Motor neuron (in vitro differentiated cells): ENCODE measurements around the gene GALR3. TPM values are rescaled to one million over a fixed set of nuclear protein-coding genes. Genes with fewer than 3 reads are reported as not detected.
A peak's percentile ranks its signal among the peaks of the same experiment; 100 is the strongest.

Source experiments
- ATAC-seq, 8 experiments: fragments of 200-7000 bp; cut with Tn5 transposase; replicated peaks in 6 of 8; 2 replicates each; pipeline ENCODE4 v1.8.0; 2021; ENCODE audit warnings: mild to moderate bottlenecking in 8 of 8, moderate library complexity in 8 of 8
- H3K27ac ChIP-seq, 2 donors: fragments of 250-450 bp; sonication (Bioruptor Pico); 2 replicates each; pipeline ENCODE4 v1.9.0; 2021; ENCODE audit warnings: antibody characterized with exemption in 2 of 2, mild to moderate bottlenecking in 2 of 2, moderate library complexity in 1 of 2
- H3K4me1 ChIP-seq, 2 donors: fragments of 250-450 bp; sonication (Bioruptor Pico); replicated peaks in 1 of 2; 2 replicates each; pipeline ENCODE4 v1.6.1; 2021; ENCODE audit warnings: antibody characterized with exemption in 2 of 2, mild to moderate bottlenecking in 2 of 2, moderate library complexity in 1 of 2
- H3K4me3 ChIP-seq, 5 donors: fragments of 250-450 bp; sonication (Bioruptor Pico); 2 replicates each; pipeline ENCODE4 v1.9.0; 2021; ENCODE audit warnings: antibody characterized with exemption in 5 of 5, mild to moderate bottlenecking in 5 of 5, moderate library complexity in 4 of 5
- WGBS, 10 experiments: fragments of 450-650 bp; shearing (Covaris generic); methylation state at CpG; one replicate each; pipeline ENCODE4 v1.0.0; 2022; 5-methylcytosine and 5-hydroxymethylcytosine counted together
- in situ Hi-C, 9 experiments: fragments of 400-800 bp; cut with MboI; loops; one replicate each; pipeline ENCODE4 v1.15.0; 2021; ENCODE audit warnings: low sequenced_read_pairs in 9 of 9, low pct_unique_long_range_greater_than_20kb in 2 of 9; ENCODE audit not compliant: unreplicated experiment in 9 of 9
- total RNA-seq, 8 experiments: library from RNA; unstranded; fragments of 300-600 nt; gene quantifications; 2 replicates each; pipeline versions ENCODE4 v1.2.3 to v1.2.4, GENCODE V29; 2022

Gene GALR3
- total RNA-seq, 8 experiments from 2014 or later, result not detected

DNA sequence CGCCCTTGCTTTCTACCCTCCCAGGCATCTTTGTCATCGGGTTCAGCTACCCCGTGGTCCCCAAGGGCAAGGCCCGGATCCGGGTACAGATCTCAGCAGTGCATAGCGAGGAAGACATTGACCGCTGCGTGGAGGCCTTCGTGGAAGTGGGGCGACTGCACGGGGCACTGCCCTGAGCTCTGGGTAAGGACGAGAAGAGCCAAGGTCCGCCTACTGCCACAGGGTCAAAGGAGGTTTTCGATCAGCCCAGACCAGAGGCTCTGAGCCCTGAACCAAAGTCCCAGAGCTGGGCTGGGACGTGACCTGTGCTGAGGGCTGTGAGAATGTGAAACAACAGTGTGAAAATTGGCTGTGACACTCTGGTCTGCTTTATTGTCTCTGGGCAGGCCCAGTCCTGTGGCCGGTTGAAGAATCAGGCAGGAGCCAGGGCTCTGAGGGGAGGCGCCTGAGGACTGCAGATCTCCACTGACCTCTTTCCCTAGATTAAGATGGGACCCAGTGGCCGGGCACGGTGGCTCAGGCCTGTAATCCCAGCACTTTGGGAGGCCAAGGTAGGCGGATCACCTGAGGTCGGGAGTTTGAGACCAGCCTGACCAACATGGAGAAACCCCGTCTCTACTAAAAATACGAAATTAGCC, 6.5 kb upstream of the GALR3 start:
- no peak for ATAC-seq
- H3K4me3 ChIP-seq, result no peak overlapping the region
- in situ Hi-C loops, result loop anchor here in 2 of 9 experiments (25.0 kb wide), 1 partner anchor 146 kb away; the partner anchor contains the start of genes C22orf23 (in 2 of the 2) and POLR2F (in 2 of the 2)
- no peak overlapping the region for H3K27ac ChIP-seq
- WGBS, 10 experiments, result 95 to 100% (median 96%) methylated on average over 1 to 7 of the region's 23 CpGs; no CpG with 5 or more reads in 5 of the 10 experiments
- H3K4me1 ChIP-seq, result peaks cover 20 to 22% of the 10 kb centered on the region in 2 donors

DNA sequence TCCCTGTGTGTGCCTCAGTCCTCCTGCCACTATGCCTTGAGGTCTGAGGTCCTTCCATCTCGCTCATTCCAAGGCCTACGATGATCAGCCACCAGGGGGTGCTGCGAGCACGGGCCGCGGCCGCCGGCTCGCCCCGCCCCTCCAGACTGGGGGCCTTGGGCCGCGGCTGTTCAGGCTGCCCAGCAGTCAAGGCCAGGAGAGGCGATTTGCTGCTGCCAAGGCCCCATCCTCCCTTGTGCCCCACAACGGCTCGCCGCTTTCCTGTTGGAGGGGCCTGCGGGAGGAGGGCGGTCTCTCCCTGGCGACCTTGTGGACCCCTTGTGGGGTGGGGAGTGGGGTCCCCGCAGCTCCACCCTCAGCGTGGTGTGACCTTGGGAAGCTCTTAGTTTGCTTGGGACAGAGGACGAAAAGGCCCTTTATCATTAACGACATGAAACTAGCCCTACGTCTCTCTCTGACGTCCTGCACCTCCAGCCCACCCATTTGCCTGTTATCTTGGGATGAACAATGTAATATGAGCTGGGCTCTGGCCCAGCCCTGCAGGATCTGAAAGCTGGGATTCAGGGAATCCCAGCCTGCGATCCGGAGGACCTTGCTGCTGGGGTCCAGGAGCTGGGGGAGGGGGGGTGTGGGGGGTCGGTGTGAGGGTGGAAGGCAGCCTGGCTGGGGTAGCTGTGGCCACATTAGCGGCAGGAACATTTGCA, 5.3 kb upstream of the GALR3 start:
- peaks cover 25 to 29% of the 10 kb centered on the region in 2 donors for H3K4me1 ChIP-seq
- in situ Hi-C loops, result loop anchor here in 2 of 9 experiments (25.0 kb wide), 1 partner anchor 144 kb away; the partner anchor contains the start of genes C22orf23 (in 2 of the 2) and POLR2F (in 2 of the 2)
- H3K27ac ChIP-seq, result peak overlapping the region; percentile 65 to 79
- 0 to 10% (median 0%) methylated on average over 1 to 7 of the region's 29 CpGs; no CpG with 5 or more reads in 7 of the 10 experiments for WGBS, 10 experiments
- H3K4me3 ChIP-seq, result peak overlapping the region; percentile 6 to 18 (median 15)
- peak; percentile 59 to 87 (median 81) for ATAC-seq

DNA sequence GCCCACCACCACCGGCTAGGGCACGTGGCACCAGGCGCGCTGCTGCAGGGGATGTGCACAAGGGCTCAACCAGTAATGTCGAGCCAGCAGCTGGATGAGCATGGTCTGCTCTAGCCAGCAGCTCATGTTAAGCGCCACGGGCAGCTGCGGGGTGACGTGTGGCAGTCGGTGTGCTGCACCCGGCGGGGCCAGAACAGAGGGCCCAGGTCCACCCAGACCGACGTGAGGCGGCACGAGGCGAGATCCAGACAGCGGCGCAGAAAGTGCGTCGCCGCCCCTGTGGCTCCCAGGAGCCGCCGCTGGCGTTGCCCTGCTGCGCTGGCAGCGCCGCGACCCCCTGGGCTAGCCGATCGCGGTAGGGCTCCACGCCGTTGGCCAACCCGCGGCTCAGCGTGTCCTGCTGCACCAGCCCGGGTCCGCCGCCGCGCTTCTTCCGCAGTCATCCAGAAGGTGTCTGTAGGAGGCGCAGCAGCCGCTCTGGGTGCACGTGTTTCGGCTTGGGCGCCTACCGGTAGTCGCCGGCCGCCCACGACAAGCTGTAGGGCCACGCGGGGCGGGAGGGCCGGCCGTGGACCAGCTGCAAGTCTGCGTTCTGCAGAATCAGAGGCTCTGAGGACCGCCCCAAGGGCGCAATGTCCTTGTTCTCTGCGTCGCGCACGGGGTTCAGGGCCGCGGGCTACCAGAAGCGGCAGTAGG, 4.6 kb upstream of the GALR3 start:
- in situ Hi-C loops, result loop anchor here in 2 of 9 experiments (25.0 kb wide), 1 partner anchor 144 kb away; the partner anchor contains the start of genes C22orf23 (in 2 of the 2) and POLR2F (in 2 of the 2)
- H3K4me1 ChIP-seq, result peaks cover 25 to 29% of the 10 kb centered on the region in 2 donors

DNA sequence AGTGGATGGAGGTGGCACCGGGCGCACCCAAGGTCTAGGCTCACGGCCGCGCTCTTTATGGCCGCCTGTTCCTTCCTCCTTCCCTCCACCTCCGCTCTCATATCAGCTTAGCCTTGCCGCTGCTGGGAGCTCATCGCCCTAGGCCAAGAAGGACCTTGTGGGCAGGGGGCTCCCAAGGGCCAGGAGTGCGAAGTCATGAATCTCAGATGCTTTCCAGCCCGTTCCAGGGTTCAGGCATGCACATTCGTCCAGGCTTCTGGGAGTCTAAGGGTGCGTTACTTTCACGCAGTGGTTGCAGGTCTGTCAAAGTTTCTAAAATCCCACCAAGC, 4.1 kb upstream of the GALR3 start:
- WGBS, 10 experiments, result 20 to 82% (median 62%) methylated on average over 2 to 9 of the region's 14 CpGs; no CpG with 5 or more reads in 5 of the 10 experiments
- Histone ChIP-seq H3K4me1 (peaks cover 25 to 29% of the 10 kb centered on the region in 2 donors), H3K4me3 (peak overlapping the region in 1 of 5 donors; percentile 18), H3K27ac (peak overlapping the region; percentile 65 to 79)
- no peak for ATAC-seq
- in situ Hi-C loops, result loop anchor here in 2 of 9 experiments (25.0 kb wide), 1 partner anchor 143 kb away; the partner anchor contains the start of genes C22orf23 (in 2 of the 2) and POLR2F (in 2 of the 2)

More for the DNA sequence above, 4.6 kb upstream of the GALR3 start:
- peak overlapping the region; percentile 65 to 79 for H3K27ac ChIP-seq
- peak overlapping the region in 2 of 5 donors; percentile 7 to 18 for H3K4me3 ChIP-seq
- ATAC-seq, result peak; percentile 13 to 63 (median 52)
- WGBS, 10 experiments, result 10 to 38% (median 26%) methylated on average over 6 to 22 of the region's 68 CpGs; no CpG with 5 or more reads in 5 of the 10 experiments

DNA sequence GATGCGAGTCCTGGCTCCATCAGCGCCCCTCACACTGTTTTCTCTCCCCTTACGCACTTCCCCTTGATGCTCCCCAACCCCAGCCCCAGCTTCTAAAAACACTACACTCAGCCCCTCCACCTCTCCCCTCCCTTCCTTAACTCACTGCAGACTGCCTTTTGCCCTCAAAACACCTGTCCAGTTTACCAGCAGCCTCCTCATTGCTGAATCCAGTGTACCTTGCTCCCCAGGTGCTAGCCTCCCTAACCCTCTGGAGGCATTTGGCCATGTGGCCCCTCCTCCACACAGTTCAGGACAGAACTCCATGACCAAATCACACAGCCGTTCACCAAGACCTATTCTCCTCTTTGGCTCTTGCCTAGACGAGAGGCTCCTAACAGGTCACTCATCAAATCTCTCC, 2.8 kb upstream of the GALR3 start:
- no peak overlapping the region for H3K27ac ChIP-seq
- peaks cover 25 to 29% of the 10 kb centered on the region in 2 donors for H3K4me1 ChIP-seq
- 20 to 100% (median 89%) methylated on average over 1 to 2 of the region's 5 CpGs; no CpG with 5 or more reads in 5 of the 10 experiments for WGBS, 10 experiments
- no peak overlapping the region for H3K4me3 ChIP-seq
- in situ Hi-C loops, result loop anchor here in 2 of 9 experiments (25.0 kb wide), 1 partner anchor 142 kb away; the partner anchor contains the start of genes C22orf23 (in 2 of the 2) and POLR2F (in 2 of the 2)
- ATAC-seq, result no peak

DNA sequence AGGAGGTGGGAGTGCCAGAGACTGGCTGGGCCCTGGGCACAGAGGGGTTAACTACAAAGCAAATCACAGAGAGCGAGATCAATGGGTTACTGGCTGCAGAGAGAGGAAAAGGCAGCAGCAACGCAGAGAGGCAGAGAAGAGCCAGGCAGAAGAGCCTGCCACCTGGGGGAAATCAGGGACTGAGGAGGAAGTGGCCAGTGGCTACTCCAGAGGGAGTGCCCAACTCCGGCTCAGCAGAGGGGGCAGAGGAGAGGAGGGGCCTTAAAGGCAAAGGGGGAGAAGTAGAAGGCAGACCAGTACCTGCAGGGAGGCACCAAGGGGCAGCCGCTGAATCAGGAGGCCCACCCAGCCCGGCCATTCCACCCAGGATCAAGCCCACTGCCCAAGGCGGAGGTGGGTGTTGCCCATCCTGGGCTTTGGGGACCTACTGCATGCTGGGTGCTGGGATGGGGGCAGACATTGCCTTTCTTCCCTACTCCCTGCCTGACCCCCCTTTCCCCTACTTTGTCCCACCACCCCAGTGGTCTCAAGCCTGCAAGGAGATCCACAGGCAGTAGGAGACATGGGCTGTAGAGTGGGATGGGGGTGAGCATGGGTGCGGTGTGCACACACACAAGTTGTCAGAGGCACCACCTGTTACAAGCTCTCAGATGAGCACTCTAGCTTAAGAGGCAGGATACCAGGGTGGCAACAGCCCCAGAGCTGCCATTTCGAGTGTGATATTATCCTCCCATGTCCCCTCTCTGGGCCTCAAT, 926 bp upstream of the GALR3 start:
- H3K27ac ChIP-seq, result no peak overlapping the region
- H3K4me1 ChIP-seq, result peaks cover 30 to 31% of the 10 kb centered on the region in 2 donors
- in situ Hi-C loops, result loop anchor here in 2 of 9 experiments (25.0 kb wide), 1 partner anchor 140 kb away; the partner anchor contains the start of genes C22orf23 (in 2 of the 2) and POLR2F (in 2 of the 2)
- 0 to 100% (median 30%) methylated on average over 1 to 4 of the region's 8 CpGs; no CpG with 5 or more reads in 5 of the 10 experiments for WGBS, 10 experiments
- H3K4me3 ChIP-seq, result no peak overlapping the region
- peak in 1 of 8 experiments; percentile 1 for ATAC-seq

DNA sequence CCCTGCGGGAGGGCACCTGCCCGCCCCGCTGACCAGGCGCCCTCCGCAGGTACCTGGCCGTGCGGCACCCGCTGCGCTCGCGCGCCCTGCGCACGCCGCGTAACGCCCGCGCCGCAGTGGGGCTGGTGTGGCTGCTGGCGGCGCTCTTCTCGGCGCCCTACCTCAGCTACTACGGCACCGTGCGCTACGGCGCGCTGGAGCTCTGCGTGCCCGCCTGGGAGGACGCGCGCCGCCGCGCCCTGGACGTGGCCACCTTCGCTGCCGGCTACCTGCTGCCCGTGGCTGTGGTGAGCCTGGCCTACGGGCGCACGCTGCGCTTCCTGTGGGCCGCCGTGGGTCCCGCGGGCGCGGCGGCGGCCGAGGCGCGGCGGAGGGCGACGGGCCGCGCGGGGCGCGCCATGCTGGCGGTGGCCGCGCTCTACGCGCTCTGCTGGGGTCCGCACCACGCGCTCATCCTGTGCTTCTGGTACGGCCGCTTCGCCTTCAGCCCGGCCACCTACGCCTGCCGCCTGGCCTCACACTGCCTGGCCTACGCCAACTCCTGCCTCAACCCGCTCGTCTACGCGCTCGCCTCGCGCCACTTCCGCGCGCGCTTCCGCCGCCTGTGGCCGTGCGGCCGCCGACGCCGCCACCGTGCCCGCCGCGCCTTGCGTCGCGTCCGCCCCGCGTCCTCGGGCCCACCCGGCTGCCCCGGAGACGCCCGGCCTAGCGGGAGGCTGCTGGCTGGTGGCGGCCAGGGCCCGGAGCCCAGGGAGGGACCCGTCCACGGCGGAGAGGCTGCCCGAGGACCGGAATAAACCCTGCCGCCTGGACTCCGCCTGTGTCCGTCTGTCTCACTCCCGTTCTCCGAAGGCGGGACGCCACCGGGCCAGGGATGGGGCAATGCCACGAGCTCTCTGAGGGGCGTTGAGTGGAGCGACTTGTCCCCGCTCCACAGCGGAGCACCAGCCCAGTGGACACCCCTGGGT, 1.8 kb downstream of the GALR3 start:
- H3K4me3 ChIP-seq, result peak overlapping the region in 3 of 5 donors; percentile 14 to 19 (median 19)
- H3K4me1 ChIP-seq, result peaks cover 14 to 15% of the 10 kb centered on the region in 2 donors
- ATAC-seq, result peak; percentile 6 to 46 (median 34)
- in situ Hi-C loops, result loop anchor here in 2 of 9 experiments (25.0 kb wide), 1 partner anchor 137 kb away; the partner anchor contains the start of genes C22orf23 (in 2 of the 2) and POLR2F (in 2 of the 2)
- H3K27ac ChIP-seq, result no peak overlapping the region
- 7 to 93% (median 16%) methylated on average over 1 to 40 of the region's 135 CpGs; no CpG with 5 or more reads in 4 of the 10 experiments for WGBS, 10 experiments

DNA sequence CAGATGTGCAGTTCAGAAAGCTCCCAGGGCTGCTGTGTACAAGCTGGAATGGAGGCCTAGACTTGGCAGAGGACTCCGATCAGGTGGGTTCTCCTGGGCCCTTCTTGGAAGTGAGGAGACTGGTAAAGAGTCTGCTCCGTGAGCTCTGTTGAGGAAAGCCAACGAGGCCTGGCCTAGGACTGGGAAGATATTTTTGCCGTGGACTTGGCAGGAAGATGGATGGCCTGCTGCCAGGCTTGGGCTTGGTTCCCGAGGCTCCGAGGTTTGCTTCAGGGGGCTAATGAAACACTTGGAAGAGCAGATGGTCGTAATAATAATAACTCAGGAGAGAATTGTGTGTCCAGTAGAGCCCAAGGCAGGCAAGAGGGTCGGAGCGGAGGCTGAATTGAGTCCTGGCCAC, 3.9 kb downstream of the GALR3 start:
- Histone ChIP-seq H3K4me3 (no peak overlapping the region), H3K4me1 (peaks cover 11 to 12% of the 10 kb centered on the region in 2 donors), H3K27ac (no peak overlapping the region)
- ATAC-seq, result peak in 4 of 8 experiments; percentile 25 to 38 (median 32)
- WGBS, 10 experiments, result 25 to 100% (median 42%) methylated on average over 1 to 7 of the region's 9 CpGs; no CpG with 5 or more reads in 2 of the 10 experiments
- in situ Hi-C loops, result no loop called here

DNA sequence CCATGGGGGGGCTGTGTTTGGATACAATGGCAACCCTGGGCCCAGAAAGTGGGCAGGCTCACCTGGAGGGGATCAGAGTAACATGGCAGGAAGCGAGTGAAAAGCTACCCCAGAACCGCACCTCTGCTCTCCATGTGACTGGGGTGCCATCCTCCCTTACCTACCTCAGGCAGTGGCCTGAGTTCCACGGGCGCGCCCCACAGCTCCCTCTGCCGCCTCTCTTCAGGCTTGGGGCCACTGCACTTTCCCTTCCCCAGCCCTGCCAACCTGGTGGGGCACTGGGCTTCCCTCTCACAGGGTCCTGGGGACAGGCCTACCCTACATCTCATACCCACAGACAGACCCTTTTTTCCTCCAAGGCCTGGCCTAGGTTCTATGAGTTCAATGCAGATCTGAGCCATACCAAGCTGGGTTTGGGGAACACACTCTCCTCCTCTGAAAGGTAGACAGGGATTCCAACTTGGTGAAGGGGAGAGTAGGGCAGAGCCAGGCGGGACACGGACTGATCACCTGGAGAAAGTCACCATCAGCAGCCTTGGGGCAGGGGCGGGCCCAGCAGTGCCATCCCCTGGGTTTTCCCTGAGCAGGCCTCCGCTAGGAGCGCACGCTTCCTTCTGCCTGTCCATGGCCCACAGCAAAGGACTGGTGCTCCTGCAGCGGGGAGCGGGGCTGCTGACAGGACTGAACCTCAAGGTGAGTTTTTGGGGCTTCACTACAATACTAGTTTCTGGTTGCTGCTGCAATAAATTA, 7.1 kb downstream of the GALR3 start:
- Histone ChIP-seq H3K4me3 (no peak overlapping the region), H3K27ac (no peak overlapping the region), H3K4me1 (peaks cover 6 to 9% of the 10 kb centered on the region in 2 donors)
- in situ Hi-C loops, result no loop called here
- WGBS, 10 experiments, result 80 to 95% (median 86%) methylated on average over 1 to 6 of the region's 14 CpGs; no CpG with 5 or more reads in 4 of the 10 experiments
- no peak for ATAC-seq

DNA sequence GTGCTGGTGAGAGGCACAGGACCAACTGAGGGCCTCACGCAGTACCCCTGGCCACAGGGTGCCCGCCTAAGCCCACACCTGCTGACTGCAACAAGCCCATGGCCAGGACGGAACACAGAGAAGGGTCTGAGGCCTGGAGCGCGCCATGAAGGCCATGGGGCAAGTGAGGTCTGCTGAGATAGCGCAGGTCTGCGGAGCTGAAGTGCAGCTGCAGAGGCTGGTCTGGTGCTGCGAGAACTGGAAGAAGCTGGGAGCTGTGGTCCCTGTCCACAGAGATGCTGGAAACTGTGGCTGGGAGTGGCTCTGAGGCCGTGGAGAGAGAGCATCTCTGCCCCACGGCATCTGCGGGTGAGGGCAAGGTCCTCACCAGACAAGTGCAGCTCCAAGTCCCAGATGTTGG, 8.3 kb downstream of the GALR3 start:
- Histone ChIP-seq H3K4me3 (no peak overlapping the region), H3K4me1 (peaks cover 6 to 9% of the 10 kb centered on the region in 2 donors), H3K27ac (no peak overlapping the region)
- WGBS, 10 experiments, result 80 to 100% (median 100%) methylated on average over 1 to 8 of the region's 11 CpGs; no CpG with 5 or more reads in 5 of the 10 experiments
- ATAC-seq, result no peak
- in situ Hi-C loops, result no loop called here
